Medulla oblongata (tissue), 1 donor: ENCODE results near the gene TLR9.

ENCODE experiments used
- DNase-seq: peaks from one replicate; pipeline ENCODE4 v3.0.0-alpha.2; 2015; ENCODE audit errors: extremely low spot score

Gene TLR9

GRCh38 chr3:52232279-52233107 is 7.0 kb upstream of the TLR9 start:
- no peak for DNase-seq

DNA sequence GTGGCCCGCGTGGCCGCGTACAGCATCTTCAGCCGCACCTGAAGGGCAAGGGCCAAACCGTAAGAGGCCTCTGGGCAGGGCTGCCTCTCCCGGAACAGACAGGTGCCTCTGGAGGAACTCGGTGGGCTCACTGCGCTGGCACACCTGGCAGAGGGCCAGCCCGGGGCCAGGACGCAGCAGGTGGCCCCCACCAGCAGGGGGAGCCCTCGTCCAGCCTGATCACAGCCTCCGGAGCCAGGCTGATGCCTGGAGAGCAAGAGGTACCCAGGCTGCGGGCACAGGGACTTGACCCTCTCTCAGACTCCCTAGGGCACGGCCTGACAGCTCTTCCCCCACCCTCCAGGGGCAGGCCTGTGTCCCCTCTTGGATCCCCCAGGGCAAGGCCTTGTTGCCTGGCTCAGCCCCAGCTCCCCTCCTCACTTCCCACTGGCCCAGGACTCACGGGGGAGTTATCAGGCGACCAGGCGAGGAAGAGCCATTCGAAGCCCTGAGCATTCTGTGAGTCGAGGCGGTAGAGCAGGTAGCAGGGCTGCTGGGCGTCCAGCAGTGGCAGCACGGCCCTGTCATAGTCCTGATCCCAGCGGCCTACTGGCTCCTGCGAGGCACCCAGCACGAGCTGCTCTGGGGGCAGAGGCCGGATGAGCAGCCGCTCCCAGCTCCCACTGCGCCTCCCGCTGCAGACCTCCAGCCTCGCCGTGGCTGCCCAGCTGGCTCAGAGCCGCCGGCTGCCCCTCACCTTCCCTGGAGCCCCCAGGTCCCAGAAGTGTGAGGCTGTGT is 6.2 kb upstream of the TLR9 start:
- peak; percentile 51 for DNase-seq

DNA sequence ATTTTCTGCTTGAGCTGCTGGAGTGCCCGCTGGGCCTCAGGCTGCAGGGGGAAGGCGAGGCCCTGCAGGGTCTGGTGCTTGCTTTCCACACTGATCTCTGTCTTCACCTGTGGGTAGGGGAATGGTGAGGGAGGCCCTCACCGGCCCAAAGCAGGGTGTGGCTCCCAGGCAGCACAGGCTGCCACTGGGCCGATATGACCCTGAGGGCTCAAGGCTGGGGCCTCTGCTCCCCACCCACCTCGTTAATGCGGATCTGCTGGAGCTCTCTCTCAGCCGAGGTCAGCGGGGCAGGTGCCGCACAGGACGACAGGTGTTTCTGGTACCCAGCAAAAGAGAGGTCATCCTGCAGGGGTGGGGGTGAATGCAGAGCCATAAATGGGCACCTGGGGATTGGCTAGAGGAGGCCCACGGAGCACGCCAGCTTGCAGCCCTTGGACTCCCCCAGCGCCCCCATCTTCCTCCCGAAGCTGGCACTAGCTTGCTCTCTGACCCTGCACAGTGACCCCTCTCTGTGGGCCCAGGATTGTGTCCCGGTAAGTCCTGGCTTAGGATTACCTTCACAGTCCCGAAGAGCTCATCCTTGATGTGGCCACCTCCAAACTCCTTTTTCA is 5.5 kb upstream of the TLR9 start:
- no peak for DNase-seq

DNA sequence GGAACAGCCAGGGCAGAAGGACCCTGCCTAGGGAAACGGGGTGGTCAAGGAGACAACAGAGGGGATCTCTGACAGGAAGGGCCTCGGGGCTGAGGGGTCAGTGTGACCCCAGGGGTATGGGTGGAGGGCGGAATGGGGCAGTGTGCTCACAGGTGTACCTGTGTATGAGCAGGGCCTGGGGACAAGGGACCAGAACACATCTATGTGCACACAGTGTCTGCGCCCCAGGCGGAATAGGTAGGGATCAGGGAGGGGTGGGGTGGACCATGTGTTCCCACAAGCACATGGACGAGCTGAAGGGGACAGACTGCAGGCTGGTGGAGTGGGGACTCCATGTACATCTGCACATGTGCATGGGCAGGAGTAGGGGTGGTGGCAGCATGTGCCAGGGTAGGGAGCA is 5.0 kb upstream of the TLR9 start:
- no peak for DNase-seq

- DNase-seq = no peak
Measured at GRCh38 chr3:52229656-52230055, 4.2 kb upstream of the TLR9 start.

- DNase-seq = no peak
Measured at GRCh38 chr3:52228751-52229291, 3.4 kb upstream of the TLR9 start.

DNA sequence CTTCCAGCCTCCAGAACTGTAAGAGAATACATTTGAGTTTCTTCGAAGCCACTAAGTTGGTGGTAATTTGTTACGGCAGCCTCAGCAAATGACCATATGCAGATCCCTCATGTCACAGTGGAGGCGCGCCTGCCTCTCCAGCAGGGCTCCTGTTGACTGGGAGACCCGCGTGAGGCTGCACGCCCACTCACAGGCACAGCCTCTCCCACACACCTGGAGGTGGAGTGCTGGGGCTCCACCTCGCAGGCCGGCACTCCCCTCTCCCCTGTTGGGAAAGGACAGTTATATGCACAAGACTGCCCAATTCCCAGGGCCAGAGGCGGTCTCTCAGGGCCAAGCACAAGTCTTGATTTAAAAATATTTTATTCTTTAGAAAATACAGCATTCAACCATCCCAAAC is 2.8 kb upstream of the TLR9 start:
- DNase-seq = no peak

- no peak for DNase-seq
Measured at GRCh38 chr3:52227766-52228165, 2.3 kb upstream of the TLR9 start.

- DNase-seq = no peak
Measured at GRCh38 chr3:52227117-52227516, 1.7 kb upstream of the TLR9 start.

GRCh38 chr3:52226229-52226817 is 878 bp upstream of the TLR9 start:
- DNase-seq = no peak

DNA sequence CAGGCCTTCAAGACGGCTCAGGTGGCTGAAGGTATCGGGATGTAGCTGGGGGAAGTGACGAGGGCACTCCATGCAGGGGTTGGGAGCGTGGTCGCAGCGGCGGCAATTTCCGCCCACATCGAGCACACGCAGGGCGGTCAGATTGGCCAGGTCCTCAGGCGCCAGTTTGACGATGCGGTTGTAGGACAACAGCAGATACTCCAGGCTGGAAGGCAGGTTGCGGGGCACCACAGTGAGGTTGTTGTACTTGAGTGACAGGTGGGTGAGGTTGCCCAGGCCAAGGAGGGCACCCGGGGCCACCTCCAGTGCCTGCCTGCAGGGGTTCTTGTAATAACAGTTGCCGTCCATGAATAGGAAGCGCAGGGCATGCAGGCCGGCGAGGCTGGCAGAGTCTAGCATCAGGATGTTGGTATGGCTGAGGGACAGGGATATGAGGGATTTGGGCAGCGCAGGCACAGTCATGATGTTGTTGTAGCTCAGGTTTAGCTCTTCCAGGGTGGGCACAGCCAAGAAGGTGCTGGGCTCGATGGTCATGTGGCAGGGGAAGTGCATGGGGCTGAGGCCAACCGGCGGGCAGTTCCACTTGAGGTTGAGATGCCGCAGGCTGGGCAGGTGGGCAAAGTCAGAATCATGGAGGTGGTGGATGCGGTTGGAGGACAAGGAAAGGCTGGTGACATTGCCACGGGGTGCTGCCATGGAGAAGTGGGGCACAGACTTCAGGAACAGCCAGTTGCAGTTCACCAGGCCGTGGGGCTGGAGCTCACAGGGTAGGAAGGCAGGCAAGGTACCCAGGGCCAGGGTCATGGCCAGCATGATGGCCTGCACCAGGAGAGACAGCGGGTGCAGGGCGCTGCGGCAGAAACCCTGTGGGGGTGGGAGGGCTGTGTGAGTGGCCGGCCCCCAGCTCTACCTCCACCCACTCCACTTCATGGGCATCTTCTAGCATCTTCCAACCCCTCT is 1.7 kb downstream of the TLR9 start:
- no peak for DNase-seq

GRCh38 chr3:52222319-52223221 is 2.9 kb downstream of the TLR9 start:
- DNase-seq = no peak

DNA sequence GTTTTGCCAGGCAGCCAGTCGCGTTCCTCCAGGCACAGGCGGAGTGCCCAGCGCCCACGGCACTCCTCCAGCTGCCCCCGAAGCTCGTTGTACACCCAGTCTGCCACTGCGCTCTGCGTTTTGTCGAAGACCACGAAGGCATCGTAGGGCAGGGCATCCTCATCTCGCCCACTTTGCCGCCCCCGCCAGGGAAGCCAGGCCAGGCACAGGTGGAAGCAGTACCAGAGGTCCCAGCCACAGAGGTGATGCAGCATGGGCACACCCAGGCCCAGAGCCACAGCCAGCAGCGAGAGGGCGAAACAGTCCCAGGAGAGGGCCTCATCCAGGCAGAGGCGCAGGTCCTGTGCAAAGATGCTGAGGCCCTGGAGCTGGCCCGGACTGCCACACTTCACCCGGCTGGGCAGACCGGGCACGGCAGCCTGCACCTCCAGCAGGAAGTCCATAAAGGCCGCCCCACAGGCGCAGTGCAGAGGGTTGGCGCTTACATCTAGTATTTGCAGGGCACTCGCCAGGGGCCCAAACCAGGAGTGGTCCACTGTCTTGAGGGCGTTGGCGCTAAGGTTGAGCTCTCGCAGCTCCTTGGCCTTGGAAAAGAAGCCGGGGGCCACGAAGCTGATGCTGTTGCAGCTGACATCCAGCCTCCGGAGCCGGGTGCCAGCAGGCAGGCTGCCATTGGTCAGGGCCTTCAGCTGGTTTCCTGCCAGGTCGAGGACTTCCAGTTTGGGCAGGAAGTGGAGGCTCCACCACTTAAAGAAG is 3.7 kb downstream of the TLR9 start:
- no peak for DNase-seq

GRCh38 chr3:52221141-52221562 is 4.3 kb downstream of the TLR9 start:
- DNase-seq = no peak

- DNase-seq = peak; percentile 83
Measured at GRCh38 chr3:52220380-52221026, 4.9 kb downstream of the TLR9 start.

DNA sequence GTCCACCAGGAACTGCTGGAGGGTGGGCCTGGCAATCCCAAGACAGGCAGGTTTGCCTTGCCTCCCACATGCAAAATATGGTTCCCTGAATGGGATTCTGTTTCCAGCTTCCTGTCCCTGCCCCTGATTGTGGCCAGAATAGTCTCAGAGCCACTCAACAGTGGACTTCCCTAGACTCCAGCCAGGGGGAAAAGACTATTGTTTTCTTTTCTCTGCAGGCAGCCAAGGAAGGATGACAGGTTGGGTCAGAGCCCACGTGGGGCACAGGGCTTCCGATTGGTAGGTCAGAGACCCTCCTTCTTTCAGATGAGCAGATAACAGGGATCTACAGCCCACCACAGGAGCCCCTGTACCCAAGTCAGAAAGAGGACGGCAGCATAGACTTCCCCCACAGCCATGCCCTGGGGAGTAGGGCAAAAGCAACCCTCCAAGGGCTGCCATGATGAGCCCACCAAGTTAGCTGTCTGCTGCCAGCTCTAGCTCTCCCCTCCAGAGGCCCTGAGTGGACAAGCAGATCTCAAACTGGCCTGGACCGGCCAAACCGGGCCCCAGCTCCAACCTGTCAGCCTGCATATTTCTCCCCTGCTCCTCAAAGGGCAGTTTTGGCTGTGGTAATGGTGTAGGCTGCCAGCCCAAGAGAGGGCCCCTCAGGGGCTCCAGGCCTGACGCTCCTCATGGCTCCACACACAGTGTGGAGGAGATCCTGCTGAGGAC is 6.4 kb downstream of the TLR9 start:
- no peak for DNase-seq

DNA sequence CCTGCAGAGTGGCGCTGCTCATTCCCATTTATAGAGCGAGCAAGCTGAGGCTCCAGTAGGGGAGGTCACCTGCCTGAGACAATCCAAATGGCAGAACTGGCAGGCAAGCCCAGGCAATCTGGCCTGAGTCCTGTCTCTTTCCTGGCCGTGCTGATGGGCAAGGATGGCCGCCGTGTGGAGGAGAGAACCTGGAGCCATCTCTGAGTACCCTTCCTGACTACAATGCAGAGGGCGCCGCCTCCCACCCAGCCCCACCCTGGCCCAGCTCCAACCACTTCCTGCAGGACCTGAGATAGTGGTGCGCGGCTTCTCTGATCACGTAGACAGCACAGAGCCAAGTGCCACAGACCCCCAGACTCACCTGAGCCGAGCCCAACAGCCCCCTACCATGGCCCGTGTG is 7.0 kb downstream of the TLR9 start:
- no peak for DNase-seq

DNA sequence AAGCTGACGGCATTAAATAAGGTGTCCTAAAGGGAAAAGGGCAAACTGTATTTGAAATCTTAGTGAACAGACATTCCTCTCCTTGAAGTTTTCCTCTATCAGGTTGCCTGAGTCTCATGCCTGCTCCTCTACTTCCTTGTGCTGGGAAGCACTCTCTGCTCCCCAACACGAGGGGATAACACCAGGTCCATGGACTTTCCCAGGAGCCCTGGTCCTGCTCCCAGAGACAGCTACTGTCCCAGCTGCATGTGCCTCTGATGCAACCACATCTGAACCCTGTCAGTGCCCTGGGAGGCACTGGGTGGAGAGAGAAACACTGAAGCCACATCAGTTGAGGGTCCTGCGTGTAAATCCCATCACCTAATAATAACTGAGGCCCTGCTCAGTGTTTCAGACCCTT is 7.4 kb downstream of the TLR9 start:
- DNase-seq = no peak
